PC-3 (cell line): Measurements from ENCODE around the gene ATP10B. TPM values are rescaled to one million over a fixed set of nuclear protein-coding genes. Genes with fewer than 3 reads are reported as not detected.

Experiments used
- ATAC-seq: fragments of 200-7000 bp; cut with Tn5 transposase; 2 replicates; pipeline ENCODE4 v1.9.1; 2020; ENCODE audit warnings: mild to moderate bottlenecking, moderate library complexity
- BruUV-seq: library from RNA; stranded (reverse); fragments of 400-500 nt; replicated peaks from 2 replicates; lab custom pipeline; 2021; lab: Mats Ljungman, UMichigan
- CTCF ChIA-PET: fragments of 300-600 bp; sonication (Branson Sonifier 250); formaldehyde crosslinking; loops from one replicate; lab custom pipeline; 2022; ENCODE audit warnings: antibody characterized with exemption; lab: Charles Lee
- POLR2A ChIA-PET: fragments of 300-600 bp; sonication (Branson Sonifier 250); formaldehyde crosslinking; loops from one replicate; lab custom pipeline; 2022; ENCODE audit warnings: antibody characterized with exemption; ENCODE audit not compliant: unreplicated experiment; lab: Charles Lee
- DNase-seq: peaks from one replicate; pipeline ENCODE4 v3.0.0-alpha.2; 2015
- H2AFZ ChIP-seq: fragments of 300-600 bp; sonication (generic); 2 replicates; pipeline ENCODE4 v1.6.0; 2016; ENCODE audit warnings: antibody characterized with exemption, low read length
- H3F3A ChIP-seq: fragments of 300-600 bp; sonication (generic); one replicate; pipeline ENCODE4 v1.6.0; 2017; ENCODE audit warnings: antibody characterized with exemption, low read length, control low read depth, mild to moderate bottlenecking; ENCODE audit not compliant: unreplicated experiment
- H3K27ac ChIP-seq: fragments of 300-600 bp; sonication (generic); 2 replicates; pipeline ENCODE4 v1.5.1; 2016; ENCODE audit warnings: mild to moderate bottlenecking, low read length
- H3K27me3 ChIP-seq: fragments of 300-600 bp; sonication (generic); 2 replicates; pipeline ENCODE4 v1.6.1; 2016; ENCODE audit warnings: low read length, mixed read lengths
- H3K36me3 ChIP-seq: fragments of 300-600 bp; sonication (generic); 2 replicates; pipeline ENCODE4 v1.6.1; 2016; ENCODE audit warnings: low read depth, mixed run types, low read length, mixed read lengths
- H3K4me1 ChIP-seq: fragments of 300-600 bp; sonication (generic); 2 replicates; pipeline ENCODE4 v1.5.1; 2016; ENCODE audit warnings: low read length; ENCODE audit not compliant: insufficient read depth
- H3K4me2 ChIP-seq: fragments of 300-600 bp; sonication (generic); 2 replicates; pipeline ENCODE4 v1.6.0; 2016; ENCODE audit warnings: low read length
- H3K4me3 ChIP-seq: fragments of 300-600 bp; sonication (generic); 2 replicates; pipeline ENCODE4 v1.5.1; 2016; ENCODE audit warnings: mild to moderate bottlenecking, low read length, mixed read lengths
- H3K79me2 ChIP-seq: fragments of 300-600 bp; sonication (generic); 2 replicates; pipeline ENCODE4 v1.6.1; 2017; ENCODE audit warnings: low read length, mixed read lengths
- H3K9ac ChIP-seq: fragments of 300-600 bp; sonication (generic); 2 replicates; pipeline ENCODE4 v1.6.0; 2016; ENCODE audit warnings: mild to moderate bottlenecking, low read length
- H3K9me2 ChIP-seq: fragments of 300-600 bp; sonication (generic); replicated peaks from 2 replicates; pipeline ENCODE4 v1.6.1; 2016; ENCODE audit warnings: mixed run types, low read length, mixed read lengths
- H3K9me3 ChIP-seq: fragments of 300-600 bp; sonication (generic); 2 replicates; pipeline ENCODE4 v1.6.1; 2016; ENCODE audit warnings: low read length, mixed read lengths
- H4K20me1 ChIP-seq: fragments of 300-600 bp; sonication (generic); 2 replicates; pipeline ENCODE4 v1.6.1; 2016; ENCODE audit warnings: low read length, mixed read lengths
- EZH2 ChIP-seq: fragments of 300-600 bp; sonication (generic); IDR thresholded peaks from one replicate; pipeline ENCODE4 v1.6.1; 2017; ENCODE audit warnings: antibody characterized with exemption, mild to moderate bottlenecking, low read length; ENCODE audit not compliant: unreplicated experiment
- EZH2phosphoT487 ChIP-seq: fragments of 300-600 bp; sonication (generic); IDR thresholded peaks from 2 replicates; pipeline ENCODE4 v1.6.1; 2018; ENCODE audit warnings: mild to moderate bottlenecking, antibody characterized with exemption, low read length, borderline replicate concordance
- intact Hi-C: fragments of 100-400 bp; cut with micrococcal nuclease; formaldehyde crosslinking; loops from 2 replicates; pipeline ENCODE4 v1.9.0; 2023
- total RNA-seq: library from RNA; depleted of rRNA; stranded (reverse); fragments of >200 nt; gene quantifications from 2 replicates; pipeline ENCODE4 v1.2.3, GENCODE V29; 2014
- TF ChIP-seq, protein P1 (sequence below): fragments of 300-600 bp; sonication (generic); conservative IDR thresholded peaks from 2 replicates; pipeline ENCODE4 v1.5.1; 2017; ENCODE audit warnings: antibody characterized with exemption, low read depth, mild to moderate bottlenecking, low read length

Gene ATP10B
- total RNA-seq, 1 experiment from 2014 or later, result not detected

DNA sequence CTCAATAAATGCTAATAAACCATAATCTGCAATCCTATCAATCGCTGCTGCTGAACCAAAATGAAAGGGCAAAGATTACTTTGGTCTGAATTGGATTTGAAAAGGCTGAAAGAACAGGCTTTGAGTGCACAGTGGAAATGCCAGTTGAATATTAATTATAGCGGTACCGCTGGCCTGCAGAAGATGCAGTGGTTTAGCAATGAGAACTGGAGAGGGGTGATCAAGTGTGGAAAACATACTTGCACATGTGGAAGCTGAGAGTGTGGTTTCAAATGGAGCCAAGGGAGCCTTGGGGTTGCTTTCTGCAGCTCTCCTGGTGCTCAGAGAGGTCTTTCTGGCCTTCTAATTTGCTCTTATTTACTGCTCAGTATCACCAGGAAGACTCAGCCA, 296.4 kb downstream of the ATP10B start:
- Histone ChIP-seq H3K9ac (no peak overlapping the region), H4K20me1 (no peaks in the 10 kb centered on the region), H3K36me3 (no peaks in the 10 kb centered on the region), H3F3A (no peaks in the 10 kb centered on the region), H3K9me3 (no peaks in the 10 kb centered on the region), H3K9me2 (no peaks in the 10 kb centered on the region), H3K4me2 (no peak overlapping the region), H3K79me2 (no peaks in the 10 kb centered on the region), H3K27me3 (0 out of 2 replicates have a peak, but pooled peaks cover 5% of the 10 kb centered on the region), H3K27ac (no peak overlapping the region), H2AFZ (no peak overlapping the region), H3K4me3 (no peak overlapping the region), H3K4me1 (no peaks in the 10 kb centered on the region)
- intact Hi-C loops, result no loop called here
- DNase-seq, result no peak
- ChIA-PET CTCF (no interaction called here), POLR2A (no interaction called here)
- no peak for TF ChIP-seq EZH2
- TF ChIP-seq, protein P1, sequence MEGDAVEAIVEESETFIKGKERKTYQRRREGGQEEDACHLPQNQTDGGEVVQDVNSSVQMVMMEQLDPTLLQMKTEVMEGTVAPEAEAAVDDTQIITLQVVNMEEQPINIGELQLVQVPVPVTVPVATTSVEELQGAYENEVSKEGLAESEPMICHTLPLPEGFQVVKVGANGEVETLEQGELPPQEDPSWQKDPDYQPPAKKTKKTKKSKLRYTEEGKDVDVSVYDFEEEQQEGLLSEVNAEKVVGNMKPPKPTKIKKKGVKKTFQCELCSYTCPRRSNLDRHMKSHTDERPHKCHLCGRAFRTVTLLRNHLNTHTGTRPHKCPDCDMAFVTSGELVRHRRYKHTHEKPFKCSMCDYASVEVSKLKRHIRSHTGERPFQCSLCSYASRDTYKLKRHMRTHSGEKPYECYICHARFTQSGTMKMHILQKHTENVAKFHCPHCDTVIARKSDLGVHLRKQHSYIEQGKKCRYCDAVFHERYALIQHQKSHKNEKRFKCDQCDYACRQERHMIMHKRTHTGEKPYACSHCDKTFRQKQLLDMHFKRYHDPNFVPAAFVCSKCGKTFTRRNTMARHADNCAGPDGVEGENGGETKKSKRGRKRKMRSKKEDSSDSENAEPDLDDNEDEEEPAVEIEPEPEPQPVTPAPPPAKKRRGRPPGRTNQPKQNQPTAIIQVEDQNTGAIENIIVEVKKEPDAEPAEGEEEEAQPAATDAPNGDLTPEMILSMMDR, result no peak
- no TSS peak for BruUV-seq
- no peak for ATAC-seq

DNA sequence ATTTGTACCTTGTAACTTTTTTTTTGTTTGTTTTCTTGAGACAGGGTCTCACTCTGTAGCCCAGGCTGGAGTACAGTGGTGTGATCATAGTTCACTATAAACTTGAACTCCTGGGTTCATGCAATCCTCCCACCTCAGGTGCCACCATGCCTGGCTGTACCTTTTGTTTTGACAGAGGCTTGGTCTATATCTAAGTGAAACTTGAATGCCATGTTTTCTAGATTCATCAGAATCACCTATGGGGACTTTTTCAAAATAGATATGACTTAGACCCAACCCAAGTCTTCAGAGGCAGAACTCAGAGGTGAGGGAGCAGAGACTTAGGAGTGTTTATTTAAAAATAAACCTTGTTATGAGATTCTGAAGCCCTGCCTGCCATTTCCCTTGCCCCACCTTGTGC, 301.9 kb downstream of the ATP10B start:
- Histone ChIP-seq H3K9me2 (no peaks in the 10 kb centered on the region), H3K36me3 (no peaks in the 10 kb centered on the region)
- intact Hi-C loops, result no loop called here

DNA sequence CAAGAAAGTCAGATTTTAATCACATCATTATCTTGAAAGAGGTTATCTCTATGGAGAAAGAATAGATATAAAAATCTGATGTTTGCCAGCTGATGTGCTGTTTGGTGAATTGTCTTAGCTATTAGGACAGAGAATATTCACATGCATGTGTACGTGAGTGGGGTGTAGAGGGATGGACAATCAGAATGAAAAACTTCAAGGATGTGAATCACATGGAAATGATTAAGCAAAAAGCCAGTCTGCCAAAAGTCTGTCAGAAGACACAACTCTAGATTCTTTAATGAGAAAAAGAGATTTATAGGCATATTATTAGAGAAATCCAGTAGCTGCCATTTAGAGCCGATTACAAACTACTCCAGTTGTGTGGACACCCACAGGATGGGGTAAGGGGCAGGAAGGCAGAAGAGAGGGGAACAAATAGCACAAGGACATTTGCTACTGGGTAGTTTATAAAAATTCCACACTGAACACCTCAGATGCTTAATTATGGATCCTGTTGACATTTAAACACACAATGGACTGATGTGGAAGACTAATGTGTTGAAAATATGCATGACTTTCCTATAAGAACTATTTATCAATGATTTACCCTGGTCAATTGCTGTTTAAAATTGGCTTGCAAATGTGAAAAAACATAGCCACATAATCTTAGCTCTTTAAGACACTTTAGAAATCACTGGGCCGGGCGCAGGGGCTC, 302.9 kb downstream of the ATP10B start:
- Histone ChIP-seq H3K9me3 (no peaks in the 10 kb centered on the region), H3K4me1 (no peaks in the 10 kb centered on the region), H3F3A (no peaks in the 10 kb centered on the region), H3K79me2 (no peaks in the 10 kb centered on the region), H3K36me3 (no peaks in the 10 kb centered on the region), H3K9ac (no peak overlapping the region), H4K20me1 (no peaks in the 10 kb centered on the region), H3K4me2 (no peak overlapping the region), H3K9me2 (no peaks in the 10 kb centered on the region), H2AFZ (no peak overlapping the region), H3K27me3 (0 out of 2 replicates have a peak, but pooled peaks cover 5% of the 10 kb centered on the region), H3K27ac (no peak overlapping the region), H3K4me3 (no peak overlapping the region)
- ChIA-PET POLR2A (interaction anchor here (0.6 kb wide), 1 partner anchor 141 kb away, joined by 22 read pairs; no protein-coding TSS in a partner anchor), CTCF (no interaction called here)
- TF ChIP-seq EZH2phosphoT487 (no peak), EZH2 (no peak)
- TF ChIP-seq, protein P1, result no peak
- intact Hi-C loops, result no loop called here
- no peak for ATAC-seq
- no TSS peak for BruUV-seq
- no peak for DNase-seq

More for the DNA sequence above, 301.9 kb downstream of the ATP10B start:
- DNase-seq (no peak), ATAC-seq (no peak)
- no peaks in the 10 kb centered on the region for H3K4me1 ChIP-seq
- H4K20me1 ChIP-seq, result no peaks in the 10 kb centered on the region
- ChIA-PET POLR2A (no interaction called here), CTCF (no interaction called here)
- no peak overlapping the region for H2AFZ ChIP-seq
- no peak overlapping the region for H3K4me2 ChIP-seq
- no peak overlapping the region for H3K9ac ChIP-seq
- H3K9me3 ChIP-seq, result no peaks in the 10 kb centered on the region
- H3F3A ChIP-seq, result no peaks in the 10 kb centered on the region
- H3K27me3 ChIP-seq, result 0 out of 2 replicates have a peak, but pooled peaks cover 5% of the 10 kb centered on the region
- no peaks in the 10 kb centered on the region for H3K79me2 ChIP-seq
- no peak overlapping the region for H3K4me3 ChIP-seq
- BruUV-seq, result no TSS peak
- no peak overlapping the region for H3K27ac ChIP-seq
- TF ChIP-seq, protein P1, result no peak
- TF ChIP-seq EZH2phosphoT487 (no peak), EZH2 (no peak)
